ENCODE data around the gene HIGD1C. TPM values are rescaled to one million over a fixed set of nuclear protein-coding genes. Genes with fewer than 3 reads are reported as not detected.
A peak's percentile ranks its signal among the peaks of the same experiment; 100 is the strongest.

Gene HIGD1C
- total RNA-seq, 1 experiment from 2014 or later, result not detected

DNA sequence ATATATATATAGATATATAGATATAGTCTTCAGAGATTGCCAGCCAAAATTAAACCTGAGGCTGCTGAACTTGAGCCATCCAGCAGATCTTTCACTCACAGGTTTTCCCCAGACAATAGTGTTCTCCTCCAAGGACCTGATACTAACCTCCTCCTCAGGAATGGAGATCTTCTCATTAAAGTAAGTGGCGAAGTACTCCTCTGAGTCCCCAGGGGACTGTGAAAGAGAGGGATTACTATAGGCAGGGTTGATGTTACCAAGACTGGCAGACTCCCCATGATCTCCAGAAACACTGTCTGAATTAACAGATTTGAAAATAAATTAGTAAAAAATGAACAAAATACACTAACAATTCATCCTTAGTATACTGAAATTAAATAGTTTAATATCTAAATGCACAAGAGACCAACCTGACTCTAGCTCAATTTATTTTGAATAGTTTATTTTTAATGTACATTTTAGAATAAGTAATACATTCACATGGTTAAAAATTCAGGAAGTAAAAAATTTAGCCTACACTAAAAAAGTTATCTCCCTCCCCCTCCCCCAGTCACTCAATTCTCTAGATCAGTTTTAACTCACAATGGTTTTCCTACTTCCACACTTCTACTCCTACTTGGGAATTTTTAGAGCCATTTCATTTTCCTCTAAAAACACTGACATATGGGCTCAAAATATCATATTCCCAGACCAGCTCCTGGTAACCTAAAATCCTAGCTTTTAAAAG lies 56.1 kb downstream of the HIGD1C start:
- no peaks in the 10 kb centered on the region for H3K27me3 Mint-ChIP-seq (ENCODE audit: low read depth)
- Histone ChIP-seq H2AFZ (ENCODE audit: low read length) (no peak overlapping the region), H3K4ac (ENCODE audit: low read depth, low read length) (no peak overlapping the region), H4K20me1 (ENCODE audit: control insufficient read depth, insufficient read depth, insufficient read length) (no peaks in the 10 kb centered on the region), H3K79me1 (ENCODE audit: insufficient read depth, low read depth, low read length, poor library complexity, severe bottlenecking) (peaks cover 3% of the 10 kb centered on the region), H3K18ac (ENCODE audit: insufficient read length, low read depth, low read length) (no peak overlapping the region), H2BK20ac (ENCODE audit: low read depth, low read length, poor library complexity, severe bottlenecking) (no peak overlapping the region), H3K9ac (ENCODE audit: extremely low read depth, insufficient read length, low read length) (no peak overlapping the region), H2BK120ac (ENCODE audit: low read depth, low read length, poor library complexity, severe bottlenecking) (no peak overlapping the region), H3K27ac (ENCODE audit: insufficient read length, low read depth, low read length) (no peak overlapping the region), H3K56ac (ENCODE audit: insufficient read length, low read depth, low read length) (no peak overlapping the region), H3K14ac (ENCODE audit: insufficient read depth, low read length) (no peak overlapping the region), H2BK5ac (ENCODE audit: insufficient read length, low read length) (no peak overlapping the region), H3K27me3 (ENCODE audit: insufficient read depth, low read length) (no peaks in the 10 kb centered on the region), H3K79me2 (ENCODE audit: insufficient read depth, low read length) (no peaks in the 10 kb centered on the region), H3T11ph (ENCODE audit: low read length) (no peak overlapping the region), H3K4me1 (ENCODE audit: insufficient read depth, low read length) (peaks cover 3% of the 10 kb centered on the region; the same call in 1 of the 2 replicates), H3K23me2 (ENCODE audit: insufficient read length, low read depth, low read length, poor library complexity, severe bottlenecking) (no peaks in the 10 kb centered on the region), H3K9me3 (ENCODE audit: control insufficient read depth, low read depth, low read length) (no peaks in the 10 kb centered on the region), H4K91ac (ENCODE audit: insufficient read length, low read depth, low read length) (no peak overlapping the region), H3K23ac (ENCODE audit: insufficient read length, low read depth, low read length) (no peak overlapping the region), H4K5ac (ENCODE audit: insufficient read length, low read depth, low read length) (no peak overlapping the region), H2BK12ac (ENCODE audit: insufficient read length, low read depth, low read length) (no peak overlapping the region), H4K8ac (replicated peaks; ENCODE audit: insufficient read length, low read depth, low read length) (no peak overlapping the region), H2AK5ac (ENCODE audit: insufficient read length, low read length) (no peak overlapping the region), H2BK15ac (ENCODE audit: low read depth, low read length) (no peak overlapping the region), H3K4me2 (ENCODE audit: insufficient read depth, insufficient read length, low read length) (no peak overlapping the region)
- H3K27ac Mint-ChIP-seq, result peak overlapping the region in 2 of 3 experiments; percentile 10 to 62; a peak in 2 of 7 replicates
- DNase-seq, result no peak
- H3K4me3 Mint-ChIP-seq, result no peak overlapping the region
- no CpG with 5 or more reads among the region's 1 CpG for WGBS (ENCODE audit: extremely low coverage, insufficient read length, low lambda C conversion rate)
- TF ChIP-seq, protein P1, sequence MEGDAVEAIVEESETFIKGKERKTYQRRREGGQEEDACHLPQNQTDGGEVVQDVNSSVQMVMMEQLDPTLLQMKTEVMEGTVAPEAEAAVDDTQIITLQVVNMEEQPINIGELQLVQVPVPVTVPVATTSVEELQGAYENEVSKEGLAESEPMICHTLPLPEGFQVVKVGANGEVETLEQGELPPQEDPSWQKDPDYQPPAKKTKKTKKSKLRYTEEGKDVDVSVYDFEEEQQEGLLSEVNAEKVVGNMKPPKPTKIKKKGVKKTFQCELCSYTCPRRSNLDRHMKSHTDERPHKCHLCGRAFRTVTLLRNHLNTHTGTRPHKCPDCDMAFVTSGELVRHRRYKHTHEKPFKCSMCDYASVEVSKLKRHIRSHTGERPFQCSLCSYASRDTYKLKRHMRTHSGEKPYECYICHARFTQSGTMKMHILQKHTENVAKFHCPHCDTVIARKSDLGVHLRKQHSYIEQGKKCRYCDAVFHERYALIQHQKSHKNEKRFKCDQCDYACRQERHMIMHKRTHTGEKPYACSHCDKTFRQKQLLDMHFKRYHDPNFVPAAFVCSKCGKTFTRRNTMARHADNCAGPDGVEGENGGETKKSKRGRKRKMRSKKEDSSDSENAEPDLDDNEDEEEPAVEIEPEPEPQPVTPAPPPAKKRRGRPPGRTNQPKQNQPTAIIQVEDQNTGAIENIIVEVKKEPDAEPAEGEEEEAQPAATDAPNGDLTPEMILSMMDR (conservative IDR thresholded peaks at IDR 0.05), result no peak
- H3K4me1 Mint-ChIP-seq, result peaks cover 46 to 58% of the 10 kb centered on the region in 2 experiments
- H3K36me3 Mint-ChIP-seq (ENCODE audit: insufficient read depth in 1 of 3, low read depth in 3 of 3), result peaks cover 29 to 50% (median 40%) of the 10 kb centered on the region in 3 experiments
- H3K9me3 Mint-ChIP-seq, result no peaks in the 10 kb centered on the region

Data from H9 (cell line).